HCT116 (cell line): ENCODE data around the gene ATG4A. TPM values are rescaled to one million over a fixed set of nuclear protein-coding genes. Genes with fewer than 3 reads are reported as not detected.

ENCODE experiments used
- ATAC-seq: fragments of 200-7000 bp; cut with Tn5 transposase; 2 replicates; pipeline ENCODE4 v1.9.1; 2020; ENCODE audit warnings: mild to moderate bottlenecking, moderate library complexity
- BruUV-seq: library from RNA; stranded (reverse); fragments of 400-500 nt; replicated peaks from 2 replicates; lab custom pipeline; 2021; lab: Mats Ljungman, UMichigan
- CTCF ChIA-PET: fragments of 300-600 bp; sonication (Branson Sonifier 250); formaldehyde crosslinking; loops from one replicate; lab custom pipeline; 2021; ENCODE audit warnings: antibody characterized with exemption; lab: Charles Lee
- POLR2A ChIA-PET: fragments of 300-600, 350-600 bp; sonication (Branson Sonifier 250); formaldehyde crosslinking; loops from one replicate; lab custom pipeline; 2021; ENCODE audit warnings: antibody characterized with exemption; lab: Charles Lee
- RAD21 ChIA-PET, 2 experiments: fragments of 300-600 bp; sonication (Branson Sonifier 250); formaldehyde crosslinking; loops; one replicate each; lab custom pipeline; 2023; ENCODE audit warnings: low total read pairs in 2 of 2; ENCODE audit not compliant: uncharacterized antibody in 2 of 2, unreplicated experiment in 2 of 2, low non-redundant PET in 1 of 2; lab: Charles Lee
- DNase-seq: peaks from one replicate; pipeline ENCODE4 v3.0.0-alpha.2; 2010; ENCODE audit warnings: low read depth, low spot score
- H2AFZ ChIP-seq: fragments of 200-600 bp; shearing (Covaris generic), sonication (generic); 2 replicates; pipeline ENCODE4 v1.6.1; 2017; ENCODE audit warnings: low read depth, mixed run types, mixed read lengths, antibody characterized with exemption, low read length; ENCODE audit not compliant: poor library complexity, severe bottlenecking
- H3K27ac ChIP-seq: 2 replicates; pipeline ENCODE4 v1.5.1; 2012; ENCODE audit warnings: low read depth, low read length
- H3K27me3 ChIP-seq: fragments of 200-600 bp; sonication (generic); 2 replicates; pipeline ENCODE4 v1.6.1; 2016; ENCODE audit warnings: mixed run types, low read length, mixed read lengths; ENCODE audit not compliant: insufficient read depth
- H3K36me3 ChIP-seq, 2 experiments: fragments of 200-500 bp in 1 of 2; fragments of 200-600 bp in 1 of 2; sonication (Bioruptor generic) in 1 of 2; sonication (generic) in 1 of 2; 2 replicates each; pipeline versions ENCODE4 v1.5.1 to v1.6.1; 2014 to 2016; ENCODE audit warnings: low read length in 2 of 2, inconsistent platforms in 1 of 2, mixed read lengths in 1 of 2, mixed run types in 1 of 2; ENCODE audit not compliant: insufficient read depth in 2 of 2, control insufficient read depth in 1 of 2
- H3K4me1 ChIP-seq, 2 experiments: fragments of 200-600 bp in 1 of 2; sonication (generic) in 1 of 2; 2 replicates each; pipeline versions ENCODE4 v1.5.1 to v1.6.1; 2012 to 2017; ENCODE audit warnings: low read length in 2 of 2, inconsistent platforms in 1 of 2, mild to moderate bottlenecking in 1 of 2, mixed read lengths in 1 of 2, mixed run types in 1 of 2, moderate library complexity in 1 of 2; ENCODE audit not compliant: insufficient read depth in 2 of 2, control insufficient read depth in 1 of 2
- H3K4me2 ChIP-seq: fragments of 200-600 bp; sonication (generic); 2 replicates; pipeline ENCODE4 v1.6.1; 2017; ENCODE audit warnings: mixed run types, low read length, mixed read lengths
- H3K4me3 ChIP-seq, 2 experiments: fragments of 200-600 bp in 1 of 2; sonication (generic) in 1 of 2; replicated peaks in 1 of 2; 2 replicates each; pipeline ENCODE4 v1.5.1; 2011 to 2016; ENCODE audit warnings: low read length in 2 of 2, control low read depth in 1 of 2, low read depth in 1 of 2, mild to moderate bottlenecking in 1 of 2, mixed read lengths in 1 of 2, mixed run types in 1 of 2
- H3K79me2 ChIP-seq: fragments of 200-600 bp; sonication (generic); 2 replicates; pipeline ENCODE4 v1.6.1; 2017; ENCODE audit warnings: mild to moderate bottlenecking, mixed run types, low read length, moderate library complexity, mixed read lengths; ENCODE audit not compliant: insufficient read depth
- H3K9ac ChIP-seq: fragments of 200-600 bp; sonication (generic); 2 replicates; pipeline ENCODE4 v1.6.1; 2016; ENCODE audit warnings: low read length, mixed read lengths
- H3K9me2 ChIP-seq: fragments of 200-600 bp; sonication (generic), shearing (Covaris generic); 2 replicates; pipeline ENCODE4 v1.6.1; 2017; ENCODE audit warnings: mixed run types, mild to moderate bottlenecking, moderate library complexity; ENCODE audit not compliant: insufficient read depth
- H3K9me3 ChIP-seq, 2 experiments: fragments of 200-500 bp in 1 of 2; fragments of 200-600 bp in 1 of 2; sonication (Bioruptor generic) in 1 of 2; sonication (generic) in 1 of 2; 2 replicates each; pipeline ENCODE4 v1.6.1; 2014 to 2017; ENCODE audit warnings: low read length in 2 of 2, mixed read lengths in 2 of 2, inconsistent platforms in 1 of 2, low read depth in 1 of 2, mild to moderate bottlenecking in 1 of 2, mixed run types in 1 of 2, moderate library complexity in 1 of 2; ENCODE audit not compliant: control insufficient read depth in 1 of 2, insufficient read depth in 1 of 2
- H4K20me1 ChIP-seq: fragments of 200-600 bp; sonication (generic), shearing (Covaris generic); 2 replicates; pipeline ENCODE4 v1.6.1; 2017; ENCODE audit warnings: mixed run types, mild to moderate bottlenecking, moderate library complexity; ENCODE audit not compliant: insufficient read depth
- ATF3 ChIP-seq: IDR thresholded peaks from 2 replicates; pipeline ENCODE4 v1.6.1; 2012
- CEBPB ChIP-seq: IDR thresholded peaks from 2 replicates; pipeline ENCODE4 v1.6.1; 2012; ENCODE audit warnings: low read depth
- EGR1 ChIP-seq: IDR thresholded peaks from 2 replicates; pipeline ENCODE4 v1.6.1; 2012; ENCODE audit warnings: low read depth
- ELF1 ChIP-seq: IDR thresholded peaks from 2 replicates; pipeline ENCODE4 v1.6.1; 2012; ENCODE audit warnings: low read depth, borderline replicate concordance
- EZH2 ChIP-seq: fragments of 200-600 bp; sonication (generic); IDR thresholded peaks from 2 replicates; pipeline ENCODE4 v1.6.1; 2017; ENCODE audit warnings: antibody characterized with exemption, mixed run types
- EZH2phosphoT487 ChIP-seq: fragments of 200-600 bp; IDR thresholded peaks from 2 replicates; pipeline ENCODE4 v1.6.1; 2018; ENCODE audit warnings: antibody characterized with exemption, borderline replicate concordance
- FOSL1 ChIP-seq: IDR thresholded peaks from 2 replicates; pipeline ENCODE4 v1.6.1; 2012; ENCODE audit warnings: low read depth
- JUND ChIP-seq: IDR thresholded peaks from 2 replicates; pipeline ENCODE4 v1.6.1; 2012
- MAX ChIP-seq: IDR thresholded peaks from 2 replicates; pipeline ENCODE4 v1.6.1; 2012
- POLR2A ChIP-seq: IDR thresholded peaks from 2 replicates; pipeline ENCODE4 v1.7.0; 2011; ENCODE audit warnings: borderline replicate concordance; ENCODE audit not compliant: insufficient read depth, insufficient read length; ENCODE audit errors: extremely low read depth
- POLR2AphosphoS5 ChIP-seq: IDR thresholded peaks from 2 replicates; pipeline ENCODE4 v1.6.1; 2011; ENCODE audit warnings: mild to moderate bottlenecking, low read depth, low read length, moderate library complexity
- RAD21 ChIP-seq: IDR thresholded peaks from 2 replicates; pipeline ENCODE4 v1.6.1; 2012; ENCODE audit warnings: low read depth, mild to moderate bottlenecking
- REST ChIP-seq: IDR thresholded peaks from 2 replicates; pipeline ENCODE4 v1.6.1; 2012; ENCODE audit warnings: low read depth
- SIN3A ChIP-seq: IDR thresholded peaks from 2 replicates; pipeline ENCODE4 v1.6.1; 2012; ENCODE audit warnings: low read depth
- SP1 ChIP-seq: IDR thresholded peaks from 2 replicates; pipeline ENCODE4 v1.6.1; 2012; ENCODE audit warnings: low read depth
- SRF ChIP-seq: IDR thresholded peaks from 2 replicates; pipeline ENCODE4 v1.6.1; 2012; ENCODE audit warnings: low read depth
- TCF7L2 ChIP-seq: IDR thresholded peaks from 2 replicates; pipeline ENCODE4 v1.7.0; 2011; ENCODE audit warnings: borderline replicate concordance, inconsistent platforms; ENCODE audit not compliant: insufficient read depth, insufficient read length; ENCODE audit errors: extremely low read depth
- YY1 ChIP-seq: IDR thresholded peaks from 2 replicates; pipeline ENCODE4 v1.6.1; 2011; ENCODE audit warnings: low read length, low read depth, moderate library complexity, mild to moderate bottlenecking; ENCODE audit not compliant: insufficient replicate concordance; ENCODE audit errors: extremely low read depth
- ZBTB33 ChIP-seq: IDR thresholded peaks from 2 replicates; pipeline ENCODE4 v1.6.1; 2011; ENCODE audit warnings: mild to moderate bottlenecking, low read length, moderate library complexity; ENCODE audit not compliant: insufficient replicate concordance; ENCODE audit errors: extremely low read depth
- ZFX ChIP-seq: fragments of 450-650 bp; IDR thresholded peaks from 2 replicates; pipeline ENCODE4 v1.6.1; 2017
- ZNF274 ChIP-seq: fragments of 200-500 bp; sonication (Bioruptor generic); IDR thresholded peaks from 2 replicates; pipeline ENCODE4 v1.6.1; 2014; ENCODE audit warnings: mild to moderate bottlenecking, low read depth, low read length, inconsistent platforms
- intact Hi-C: fragments of 100-400 bp; cut with micrococcal nuclease; formaldehyde crosslinking; loops from 2 replicates; pipeline ENCODE4 v1.10.0; 2022
- total RNA-seq: library from RNA; stranded (reverse); gene quantifications from one replicate; pipeline ENCODE4 v1.2.1, GENCODE V29; 2021; ENCODE audit not compliant: unreplicated experiment
- TF ChIP-seq, protein P1 (sequence below), 3 experiments: fragments of 200-600 bp in 1 of 3; sonication (generic) in 1 of 3; IDR thresholded peaks in 2 of 3; conservative IDR thresholded peaks in 1 of 3; 2 replicates each; pipeline ENCODE4 v1.5.1; 2012 to 2017; ENCODE audit warnings: low read depth in 2 of 3, low read length in 2 of 3, antibody characterized with exemption in 1 of 3, borderline replicate concordance in 1 of 3, control low read depth in 1 of 3, mild to moderate bottlenecking in 1 of 3, mixed read lengths in 1 of 3, mixed run types in 1 of 3, moderate library complexity in 1 of 3; ENCODE audit not compliant: insufficient read depth in 1 of 3

The ATG4A gene
- total RNA-seq, 1 experiment from 2014 or later = 4.1 TPM

DNA sequence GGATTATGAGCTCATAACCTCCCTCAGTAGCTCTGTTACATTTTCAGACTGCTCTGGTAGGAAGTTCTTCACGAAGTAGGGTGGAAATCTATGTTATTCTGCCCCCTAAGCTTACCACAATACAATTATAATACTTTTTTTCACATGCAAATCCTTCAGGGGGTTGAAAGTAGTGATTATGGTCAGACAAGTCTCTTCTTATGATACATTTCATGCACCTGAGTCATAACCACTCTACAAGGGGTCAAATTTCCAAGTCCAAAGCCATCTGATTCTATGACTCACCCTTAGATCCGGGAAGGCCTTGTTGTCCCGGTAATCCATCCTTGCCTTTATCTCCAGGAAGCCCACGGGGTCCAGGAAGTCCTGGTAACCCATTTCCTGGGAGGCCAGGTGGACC lies 95.2 kb downstream of the ATG4A start:
- DNase-seq (peak; percentile 46), ATAC-seq (peak; percentile 88)
- Histone ChIP-seq H3K27ac (no peak overlapping the region), H3K9ac (no peak overlapping the region), H3K4me2 (peak overlapping the region; percentile 62), H3K27me3 (no peaks in the 10 kb centered on the region), H3K4me1 (peaks cover 7 to 16% of the 10 kb centered on the region in 2 experiments; a peak in 3 of 4 replicates), H2AFZ (no peak overlapping the region), H3K4me3 (no peak overlapping the region), H3K9me2 (no peaks in the 10 kb centered on the region), H3K79me2 (no peaks in the 10 kb centered on the region), H3K9me3 (no peaks in the 10 kb centered on the region), H4K20me1 (no peaks in the 10 kb centered on the region), H3K36me3 (no peaks in the 10 kb centered on the region)
- intact Hi-C loops = no loop called here
- ChIA-PET CTCF (no interaction called here), RAD21 (no interaction called here), POLR2A (no interaction called here)
- BruUV-seq = no TSS peak
- TF ChIP-seq JUND (peak; percentile 77), ZBTB33 (no peak), SIN3A (no peak), ELF1 (no peak), YY1 (no peak), TCF7L2 (peak; percentile 72), CEBPB (no peak), EZH2 (no peak), POLR2A (no peak), ATF3 (no peak), POLR2AphosphoS5 (no peak), FOSL1 (peak; percentile 78), EGR1 (no peak), SRF (no peak), MAX (no peak), RAD21 (no peak), ZFX (no peak), EZH2phosphoT487 (no peak), REST (no peak), SP1 (peak; percentile 47), ZNF274 (no peak)
- TF ChIP-seq, protein P1, sequence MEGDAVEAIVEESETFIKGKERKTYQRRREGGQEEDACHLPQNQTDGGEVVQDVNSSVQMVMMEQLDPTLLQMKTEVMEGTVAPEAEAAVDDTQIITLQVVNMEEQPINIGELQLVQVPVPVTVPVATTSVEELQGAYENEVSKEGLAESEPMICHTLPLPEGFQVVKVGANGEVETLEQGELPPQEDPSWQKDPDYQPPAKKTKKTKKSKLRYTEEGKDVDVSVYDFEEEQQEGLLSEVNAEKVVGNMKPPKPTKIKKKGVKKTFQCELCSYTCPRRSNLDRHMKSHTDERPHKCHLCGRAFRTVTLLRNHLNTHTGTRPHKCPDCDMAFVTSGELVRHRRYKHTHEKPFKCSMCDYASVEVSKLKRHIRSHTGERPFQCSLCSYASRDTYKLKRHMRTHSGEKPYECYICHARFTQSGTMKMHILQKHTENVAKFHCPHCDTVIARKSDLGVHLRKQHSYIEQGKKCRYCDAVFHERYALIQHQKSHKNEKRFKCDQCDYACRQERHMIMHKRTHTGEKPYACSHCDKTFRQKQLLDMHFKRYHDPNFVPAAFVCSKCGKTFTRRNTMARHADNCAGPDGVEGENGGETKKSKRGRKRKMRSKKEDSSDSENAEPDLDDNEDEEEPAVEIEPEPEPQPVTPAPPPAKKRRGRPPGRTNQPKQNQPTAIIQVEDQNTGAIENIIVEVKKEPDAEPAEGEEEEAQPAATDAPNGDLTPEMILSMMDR (IDR thresholded peaks at IDR 0.05 in 2 of 3, conservative IDR thresholded peaks at IDR 0.05 in 1 of 3; ENCODE audit: borderline replicate concordance in 1 of 3, insufficient read depth in 1 of 3, low read depth in 2 of 3, low read length in 2 of 3) = no peak
